A549 (cell line): ENCODE results near the gene SOX18. TPM values are rescaled to one million over a fixed set of nuclear protein-coding genes. Genes with fewer than 3 reads are reported as not detected.

Experiments used
- ATAC-seq, 2 experiments: fragments of 200-7000 bp in 1 of 2; fragments of >200 bp in 1 of 2; cut with Nextera tagmentation in 1 of 2; cut with Tn5 transposase in 1 of 2; 3 replicates each; pipeline versions ENCODE4 v1.8.0 to v1.9.1; 2018 to 2020; ENCODE audit warnings: mild to moderate bottlenecking in 1 of 2, moderate library complexity in 1 of 2
- CTCF ChIA-PET: fragments of 300-600 bp; sonication (Branson Sonifier 250); formaldehyde crosslinking; extraction: SDS; loops from one replicate; lab custom pipeline; 2021; ENCODE audit warnings: antibody characterized with exemption, inconsistent platforms; lab: Yijun Ruan, JAX
- POLR2A ChIA-PET: fragments of 350-600 bp; formaldehyde crosslinking; extraction: SDS; loops from one replicate; lab custom pipeline; 2021; ENCODE audit warnings: antibody characterized with exemption, inconsistent platforms; lab: Yijun Ruan, JAX
- DNase-seq, 2 experiments: peaks; one replicate each; pipeline versions ENCODE4 v3.0.0 to v3.0.0-alpha.2; 2011 to 2016; ENCODE audit warnings: low read depth in 1 of 2, low spot score in 1 of 2
- FAIRE-seq: peaks from 2 replicates; lab custom pipeline; 2011; peaks lifted over from hg19 to GRCh38; lab: Jason Lieb, UNC
- H3K27ac ChIP-seq, 2 experiments: fragments of >200 bp; sonication (Bioruptor Twin); formaldehyde crosslinking; 3 replicates each; pipeline ENCODE4 v1.5.1; 2016 to 2017
- H3K4me1 ChIP-seq: fragments of >200 bp; sonication (Bioruptor Twin); formaldehyde crosslinking; 3 replicates; pipeline ENCODE4 v1.6.1; 2016
- H3K4me2 ChIP-seq: fragments of >200 bp; sonication (Bioruptor Twin); formaldehyde crosslinking; 3 replicates; pipeline ENCODE4 v1.6.1; 2016
- H3K4me3 ChIP-seq: fragments of >200 bp; sonication (Bioruptor Twin); formaldehyde crosslinking; 3 replicates; pipeline ENCODE4 v1.5.1; 2016
- H3K9me3 ChIP-seq: fragments of >200 bp; sonication (Bioruptor Twin); formaldehyde crosslinking; 3 replicates; pipeline ENCODE4 v1.6.1; 2016
- CHD4 ChIP-seq: fragments of 200-600 bp; sonication (generic); IDR thresholded peaks from 2 replicates; pipeline ENCODE4 v1.6.1; 2016; ENCODE audit warnings: antibody characterized with exemption, mild to moderate bottlenecking, borderline replicate concordance
- ELK1 ChIP-seq: fragments of 150-350 bp; IDR thresholded peaks from 2 replicates; pipeline ENCODE4 v1.6.1; 2014; ENCODE audit warnings: low read depth, mild to moderate bottlenecking, low read length
- ESRRA ChIP-seq: fragments of 150-350 bp; IDR thresholded peaks from 2 replicates; pipeline ENCODE4 v1.6.1; 2014; ENCODE audit warnings: mild to moderate bottlenecking, low read length, borderline replicate concordance
- FOSL2 ChIP-seq, 2 experiments: fragments of 450-650 bp in 1 of 2; fragments of >200 bp in 1 of 2; sonication (Bioruptor Twin) in 1 of 2; formaldehyde crosslinking; IDR thresholded peaks; 2 replicates each; pipeline versions ENCODE4 v1.5.0 to v1.6.1; 2016 to 2020; ENCODE audit warnings: mild to moderate bottlenecking in 1 of 2, moderate library complexity in 1 of 2
- FOXS1 ChIP-seq: fragments of 250-450 bp; sonication (Bioruptor Pico); IDR thresholded peaks from 2 replicates; pipeline ENCODE4 v1.5.0; 2020; ENCODE audit warnings: mild to moderate bottlenecking, moderate library complexity
- HDAC2 ChIP-seq: fragments of 200-600 bp; sonication (generic); IDR thresholded peaks from 2 replicates; pipeline ENCODE4 v1.6.1; 2016
- HES2 ChIP-seq: fragments of >200 bp; sonication (Bioruptor Twin); formaldehyde crosslinking; IDR thresholded peaks from 2 replicates; pipeline ENCODE4 v1.6.1; 2016
- HOXB13 ChIP-seq: fragments of 250-450 bp; sonication (Bioruptor Pico); IDR thresholded peaks from 2 replicates; pipeline ENCODE4 v1.5.0; 2020; ENCODE audit warnings: low read depth, mild to moderate bottlenecking, moderate library complexity
- HOXB5 ChIP-seq: fragments of 250-450 bp; sonication (Bioruptor Pico); IDR thresholded peaks from 2 replicates; pipeline ENCODE4 v1.5.0; 2020; ENCODE audit warnings: mild to moderate bottlenecking, moderate library complexity
- MAZ ChIP-seq: fragments of 150-350 bp; IDR thresholded peaks from 2 replicates; pipeline ENCODE4 v1.6.1; 2014; ENCODE audit warnings: antibody characterized with exemption, low read depth, low read length, borderline replicate concordance
- PHF8 ChIP-seq: fragments of 200-600 bp; sonication (generic); IDR thresholded peaks from 2 replicates; pipeline ENCODE4 v1.6.1; 2016; ENCODE audit warnings: low read depth, mild to moderate bottlenecking, antibody characterized with exemption, moderate library complexity, borderline replicate concordance
- RFX5 ChIP-seq: fragments of 450-650 bp; IDR thresholded peaks from 2 replicates; pipeline ENCODE4 v1.7.1; 2014; ENCODE audit warnings: antibody characterized with exemption, mild to moderate bottlenecking, moderate library complexity
- SREBF2 ChIP-seq: fragments of 450-650 bp; IDR thresholded peaks from 2 replicates; pipeline ENCODE4 v1.6.1; 2014; ENCODE audit warnings: mild to moderate bottlenecking, moderate library complexity
- USF2 ChIP-seq: fragments of 450-650 bp; IDR thresholded peaks from 2 replicates; pipeline ENCODE4 v1.6.1; 2014; ENCODE audit warnings: antibody characterized with exemption
- ZFP36 ChIP-seq: fragments of 450-650 bp; IDR thresholded peaks from 2 replicates; pipeline ENCODE4 v1.6.1; 2014; ENCODE audit warnings: borderline replicate concordance; ENCODE audit not compliant: partially characterized antibody
- ZNF302 ChIP-seq: fragments of 250-450 bp; sonication (Bioruptor Pico); IDR thresholded peaks from 2 replicates; pipeline ENCODE4 v1.9.0; 2021; ENCODE audit warnings: inconsistent platforms, mild to moderate bottlenecking, moderate library complexity
- WGBS: methylation state at CpG from one replicate; pipeline ENCODE4 v1.1.6; 2017; ENCODE audit errors: missing lambda C conversion rate; 5-methylcytosine and 5-hydroxymethylcytosine counted together
- polyA plus RNA-seq, 4 experiments: library from polyadenylated mRNA; depleted of rRNA in 3 of 4; stranded (reverse); fragments of >200 nt; fragmentation: RNase III in 1 of 4; extraction: RNeasy Plus Mini Kit Qiagen cat#74134 plus additional on column Dnase treatment in 1 of 4; gene quantifications; 2 replicates in 3 of 4; 3 replicates in 1 of 4; pipeline ENCODE4 v1.2.3, GENCODE V29; 2011 to 2017

The SOX18 gene
- polyA plus RNA-seq, 2 of the 4 experiments (the other 2 are of a cell fraction), result 0.19 to 1.4 TPM

- no peak for TF ChIP-seq ZFP36
Measured at GRCh38 chr20:64073476-64074183, 24.2 kb upstream of the SOX18 start (continued).

DNA sequence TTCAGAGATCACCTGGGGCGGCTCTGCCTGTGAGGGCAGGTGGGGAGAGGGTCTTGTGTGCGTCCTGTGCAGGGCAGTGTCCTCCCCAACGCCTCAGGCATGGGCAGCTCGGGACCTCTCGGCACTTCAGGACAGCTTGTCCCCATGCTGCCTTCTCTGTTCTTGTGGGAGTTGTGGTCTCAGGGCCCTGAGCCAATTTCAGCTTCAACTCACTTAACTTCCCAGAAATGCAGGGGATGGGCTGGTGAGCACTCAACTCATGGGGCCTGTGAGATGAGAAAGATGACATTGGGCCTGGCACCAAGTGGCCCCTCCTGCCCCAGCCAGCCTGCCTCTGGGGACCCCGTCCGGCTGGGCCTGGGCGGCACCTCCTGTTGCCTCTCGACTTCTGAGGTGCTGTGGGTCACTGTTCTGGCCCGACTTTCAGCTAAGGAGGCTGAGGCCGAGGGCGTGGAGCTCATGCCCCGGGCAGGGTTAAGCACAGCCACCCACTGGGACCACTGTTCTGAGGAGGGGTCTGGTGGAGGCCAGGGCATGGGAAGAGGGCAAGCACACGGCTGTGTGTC, 23.1 kb upstream of the SOX18 start:
- Histone ChIP-seq H3K4me2 (no peak overlapping the region), H3K4me3 (no peak overlapping the region), H3K9me3 (no peaks in the 10 kb centered on the region), H3K27ac (no peak overlapping the region), H3K4me1 (no peaks in the 10 kb centered on the region; the same call in 2 of the 3 replicates)
- DNase-seq (no peak), FAIRE-seq (no peak), ATAC-seq (no peak)
- WGBS, result 82% methylated on average over 11 of the region's 14 CpGs
- ChIA-PET POLR2A (no interaction called here), CTCF (interaction anchor here (1.1 to 3.9 kb wide), 7 partner anchors 10 to 76 kb away, joined by 3 to 23 read pairs (median 4); partner anchors contain the start of gene LKAAEAR1)
- no peak for TF ChIP-seq HOXB13 (CRISPR knock-in tag)
- no peak for TF ChIP-seq RFX5
- TF ChIP-seq ELK1, result no peak
- no peak for TF ChIP-seq USF2
- no peak for TF ChIP-seq MAZ
- TF ChIP-seq ESRRA, result no peak
- TF ChIP-seq ZNF302 (CRISPR knock-in tag), result no peak
- TF ChIP-seq CHD4, result no peak
- TF ChIP-seq FOSL2 (IDR thresholded peaks at IDR 0.05), result no peak
- no peak for TF ChIP-seq FOSL2 (CRISPR knock-in tag; IDR thresholded peaks at IDR 0.05)
- no peak for TF ChIP-seq HOXB5
- TF ChIP-seq PHF8, result no peak
- no peak for TF ChIP-seq HDAC2
- no peak for TF ChIP-seq FOXS1 (CRISPR knock-in tag)

GRCh38 chr20:64071341-64072332, 22.2 kb upstream of the SOX18 start:
- no peaks in the 10 kb centered on the region for H3K9me3 ChIP-seq
- DNase-seq, result no peak
- 88% methylated on average over 30 of the region's 30 CpGs for WGBS
- H3K4me3 ChIP-seq, result no peak overlapping the region
- no peak overlapping the region for H3K27ac ChIP-seq
- TF ChIP-seq HES2 (no peak), SREBF2 (no peak)
- TF ChIP-seq, all 56 proteins: peak for 0
- H3K4me2 ChIP-seq, result no peak overlapping the region
- FAIRE-seq (no peak), ATAC-seq (no peak)
- ChIA-PET CTCF (interaction anchor here (1.2 to 3.9 kb wide), 6 partner anchors 8 to 75 kb away, joined by 4 to 34 read pairs (median 12); partner anchors contain the start of genes OPRL1 and RGS19), POLR2A (interaction anchor here (0.8 kb wide), 1 partner anchor 9 kb away, joined by 3 read pairs; the partner anchor contains the start of gene TCEA2)
- peaks cover 6% of the 10 kb centered on the region; the same call in 2 of the 3 replicates for H3K4me1 ChIP-seq
